HG03097 (cell line): ENCODE results near the gene SLN.

ENCODE experiments used
- ATAC-seq: cut with Tn5 transposase; IDR thresholded peaks from one replicate; pipeline ENCODE4 v1.9.1; 2021; ENCODE audit not compliant: unreplicated experiment, low FRiP score

SLN gene

DNA sequence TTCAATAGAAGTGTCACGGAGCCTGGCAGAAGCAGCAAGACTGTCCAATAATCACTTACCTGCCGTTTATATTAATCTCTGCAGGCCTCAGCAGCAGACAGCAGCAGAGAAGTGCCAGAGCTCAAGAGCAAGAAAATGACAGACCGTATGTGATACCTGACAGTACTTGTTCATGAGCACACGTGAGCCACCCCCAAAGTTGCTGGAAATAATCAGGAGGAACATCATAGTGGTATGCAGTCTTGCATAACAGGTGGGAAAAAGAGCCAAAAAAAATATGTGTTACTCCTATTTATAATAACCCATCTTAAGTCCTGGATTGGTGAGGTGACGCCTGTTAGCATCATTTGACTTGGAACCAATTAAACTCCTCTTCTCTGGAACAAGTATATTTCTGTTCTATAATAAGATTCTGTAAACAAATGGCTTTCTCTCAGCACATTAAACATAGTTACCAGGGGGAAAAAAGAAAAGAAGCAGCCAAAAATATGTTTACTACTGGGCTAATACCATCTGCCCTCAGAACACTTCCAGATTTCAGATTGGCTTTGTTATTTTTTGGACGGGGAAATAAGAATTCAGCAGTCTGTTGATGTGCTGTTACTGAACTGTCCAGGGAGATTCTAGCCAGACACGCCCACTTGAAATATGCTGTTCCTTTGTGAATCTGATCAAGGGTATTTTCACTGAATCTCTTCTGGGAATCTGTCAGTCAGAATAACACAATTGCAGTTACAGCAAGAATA, 7.9 kb upstream of the SLN start:
- no peak for ATAC-seq

- no peak for ATAC-seq
These were observed 7.2 kb upstream of the SLN start for GRCh38 chr11:107719073-107719472.

DNA sequence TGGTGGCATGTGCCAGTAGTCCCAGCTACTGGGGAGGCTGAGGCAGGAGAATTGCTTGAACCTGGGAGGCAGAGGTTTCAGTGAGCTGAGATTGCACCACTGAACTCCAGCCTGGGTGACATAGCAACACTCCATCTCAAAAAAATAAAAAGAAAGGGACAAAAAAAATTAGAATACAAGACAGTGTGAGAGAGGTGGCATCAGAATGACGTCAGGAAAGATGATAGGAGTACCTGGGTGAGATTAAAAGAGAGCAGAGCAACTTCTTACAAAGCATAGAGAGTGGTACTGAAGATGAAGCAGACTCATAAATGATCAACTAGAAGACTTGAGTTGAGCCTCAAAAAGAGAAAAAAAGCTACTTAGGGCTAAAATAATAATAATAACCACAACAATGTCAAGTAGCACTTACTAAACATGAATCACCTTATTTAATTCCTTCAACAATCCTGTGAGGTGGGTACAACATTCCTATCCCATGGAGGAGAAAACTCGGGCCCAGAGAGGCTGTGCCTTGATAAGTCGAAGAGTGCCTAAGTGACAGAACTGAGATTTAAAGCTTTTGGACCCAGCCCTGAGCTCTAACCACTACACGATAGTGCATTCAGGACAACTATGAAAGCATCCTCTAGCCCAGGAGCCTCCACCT, 5.2 kb upstream of the SLN start:
- no peak for ATAC-seq

DNA sequence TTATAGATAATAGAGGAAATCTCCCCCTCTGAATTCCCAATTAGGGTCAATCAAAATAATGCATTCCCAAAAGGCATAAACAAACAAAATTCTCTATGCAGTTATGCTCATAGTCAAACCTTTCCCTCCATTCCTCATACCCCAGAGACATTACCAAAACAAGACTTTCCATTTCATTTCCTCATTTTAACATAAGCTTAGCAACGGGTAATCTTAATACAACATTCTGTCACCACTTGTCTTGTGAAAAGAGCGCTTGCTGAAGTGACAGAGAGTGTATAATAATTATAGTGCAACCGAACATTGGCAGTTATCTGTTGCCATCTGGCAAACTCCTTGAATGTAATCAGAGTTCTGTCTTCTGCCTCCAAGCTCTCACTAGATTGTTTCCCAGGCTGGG, 1.2 kb upstream of the SLN start:
- no peak for ATAC-seq

GRCh38 chr11:107710301-107710700, 1.6 kb downstream of the SLN start:
- no peak for ATAC-seq

- ATAC-seq = no peak
These were observed 3.1 kb downstream of the SLN start for GRCh38 chr11:107708792-107709191.

DNA sequence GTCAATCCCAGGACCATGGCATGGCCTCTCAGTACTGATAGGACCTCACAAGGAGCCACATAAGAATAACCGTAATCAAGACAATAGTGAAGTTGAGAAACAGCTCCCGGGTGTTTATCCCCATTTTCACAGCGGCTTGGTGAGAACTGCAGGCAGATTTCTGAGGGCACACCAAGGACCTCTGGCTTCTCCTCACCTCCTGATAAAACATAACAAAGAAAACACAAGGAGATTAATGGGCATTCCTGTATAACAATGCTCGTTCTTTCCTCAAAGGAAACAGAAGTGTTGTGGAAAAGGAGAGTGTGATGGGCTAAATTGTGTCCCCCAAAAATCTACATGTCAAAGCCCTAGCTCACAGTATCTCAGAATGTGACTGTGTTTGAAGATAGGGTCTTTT, 4.0 kb downstream of the SLN start:
- ATAC-seq = no peak

DNA sequence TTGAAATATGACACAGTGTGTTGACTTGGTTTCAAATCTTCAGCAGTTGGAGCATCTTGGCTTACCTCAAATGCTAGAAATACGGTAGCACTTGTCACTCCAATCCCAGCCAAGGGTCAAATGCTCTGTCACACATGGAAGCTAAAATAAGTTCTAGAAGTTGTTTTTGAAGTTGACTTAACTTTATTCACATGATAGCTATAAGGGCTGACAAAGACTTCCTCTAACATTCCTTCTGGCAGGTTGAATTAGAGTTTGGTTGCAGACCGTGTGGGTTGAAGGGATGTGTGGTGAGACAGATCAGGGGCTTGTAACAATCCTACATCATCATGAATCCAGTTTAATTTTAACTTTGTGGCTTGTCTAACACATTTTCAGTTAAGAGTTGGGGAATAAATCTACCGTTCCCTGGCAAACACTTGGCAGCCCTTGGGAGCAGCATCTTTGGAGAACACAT, 4.6 kb downstream of the SLN start:
- ATAC-seq = no peak

- ATAC-seq = no peak
These were observed 5.3 kb downstream of the SLN start for GRCh38 chr11:107706531-107706930.

- ATAC-seq = no peak
These were observed 6.8 kb downstream of the SLN start for GRCh38 chr11:107705027-107705426.

- ATAC-seq = no peak
These were observed 7.4 kb downstream of the SLN start for GRCh38 chr11:107704451-107704850.

DNA sequence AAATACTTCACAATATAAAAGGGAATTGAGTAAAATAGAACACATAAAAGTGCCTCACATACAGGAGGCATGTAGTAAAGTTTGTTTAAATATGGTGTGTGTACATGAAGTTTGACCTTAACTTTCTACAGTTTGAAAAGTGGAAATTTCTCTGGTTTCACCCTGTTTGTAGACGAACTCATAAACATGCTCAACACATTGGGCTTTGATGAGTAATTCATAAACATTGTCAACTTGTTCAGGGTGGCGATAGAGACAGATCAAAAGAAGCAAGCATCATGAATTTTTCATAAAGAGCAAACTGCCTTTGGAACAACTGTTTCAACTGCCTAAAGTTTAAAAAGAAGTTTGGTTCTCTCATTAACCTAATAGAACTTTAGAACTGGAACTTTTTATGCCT, 9.1 kb downstream of the SLN start:
- ATAC-seq = no peak

- no peak for ATAC-seq
These were observed 9.7 kb downstream of the SLN start for GRCh38 chr11:107702109-107702660.

DNA sequence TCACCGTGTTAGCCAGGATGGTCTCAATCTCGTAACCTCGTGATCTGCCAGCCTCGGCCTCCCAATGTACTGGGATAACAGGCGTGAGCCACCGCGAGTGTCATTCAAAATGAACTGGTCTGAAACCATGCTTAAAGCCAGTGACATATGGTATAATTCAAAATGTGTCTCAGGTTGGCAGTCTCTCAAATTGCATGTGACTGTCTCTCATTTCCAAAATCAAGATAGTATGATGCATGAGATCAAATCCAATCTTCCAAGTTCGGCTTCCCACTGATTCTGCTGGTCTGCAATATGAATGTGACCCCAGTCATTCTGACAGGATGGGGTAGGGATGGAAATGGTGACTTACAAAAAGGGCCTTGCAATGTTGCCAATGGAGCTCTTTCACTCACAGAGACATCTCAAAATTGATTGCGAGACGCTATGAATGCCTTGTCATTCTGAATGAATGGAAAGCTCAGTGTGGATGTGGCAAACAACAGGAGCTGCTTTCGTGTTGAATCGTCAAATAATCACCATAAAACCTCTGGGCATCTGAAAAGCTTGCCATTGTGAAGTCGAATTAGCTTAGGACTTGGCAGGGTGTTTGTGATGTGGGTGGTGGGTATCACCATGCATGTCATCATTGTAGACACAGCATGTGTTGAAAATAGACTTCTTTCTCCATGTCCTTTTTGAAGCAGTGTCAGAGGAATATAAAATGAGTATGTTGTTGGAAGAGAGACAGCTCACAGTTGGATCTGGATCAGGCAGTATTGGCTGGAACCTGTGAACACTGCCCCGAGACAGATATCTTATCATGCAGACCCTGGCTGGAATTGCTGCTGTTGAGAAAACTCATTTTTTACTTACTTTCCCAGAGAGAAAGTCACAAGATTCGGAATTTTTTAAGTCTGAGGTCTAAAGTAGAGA, 12.2 kb downstream of the SLN start:
- no peak for ATAC-seq

- ATAC-seq = no peak
These were observed 14.6 kb downstream of the SLN start for GRCh38 chr11:107697291-107697690.

GRCh38 chr11:107696140-107696539, 15.7 kb downstream of the SLN start:
- no peak for ATAC-seq

- ATAC-seq = no peak
These were observed 16.4 kb downstream of the SLN start for GRCh38 chr11:107695446-107695845.

GRCh38 chr11:107691000-107691750, 20.7 kb downstream of the SLN start:
- no peak for ATAC-seq

DNA sequence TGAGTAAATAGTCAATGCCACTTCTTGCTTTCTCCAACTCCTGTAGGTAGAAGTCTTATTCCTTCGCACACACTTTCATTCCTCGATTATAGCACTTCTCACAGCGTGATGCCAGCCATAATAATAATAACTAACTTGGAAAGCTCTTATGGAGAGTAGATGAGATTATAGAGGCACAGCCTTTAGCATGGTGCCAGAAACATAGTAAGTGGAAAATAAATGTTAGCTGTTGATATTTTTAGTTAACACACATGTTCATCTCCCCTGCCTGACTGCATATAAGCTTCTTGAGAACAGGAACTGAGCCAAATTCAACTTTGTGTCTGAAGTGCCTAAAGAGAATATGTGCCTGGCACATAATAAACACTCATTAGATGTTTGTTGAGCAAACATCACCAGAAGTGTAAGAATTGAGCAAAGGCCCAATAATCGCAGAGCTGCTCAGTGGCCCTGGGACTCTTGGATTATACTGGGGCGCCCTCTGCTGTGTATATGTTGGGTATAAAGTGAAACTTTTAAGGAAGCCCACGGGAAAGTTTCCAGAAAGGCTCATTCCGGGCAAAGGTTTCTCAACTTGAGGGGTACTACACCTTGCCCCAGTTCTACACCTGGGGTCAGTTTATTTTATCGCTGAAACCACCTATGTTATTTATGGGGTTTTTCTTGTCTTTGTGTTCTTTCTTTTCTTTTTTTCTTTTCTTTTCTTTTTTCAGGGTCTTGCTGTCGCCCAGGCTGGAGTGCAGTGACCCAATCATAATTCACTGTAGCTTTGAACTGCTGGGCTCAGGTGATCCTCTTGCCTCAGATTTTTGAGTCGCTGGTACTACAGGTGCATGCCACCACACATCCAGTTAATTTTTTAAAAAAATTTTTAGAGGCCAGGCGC, 22.3 kb downstream of the SLN start:
- ATAC-seq = no peak
